Measurements from ENCODE around the gene ABTB1. TPM values are rescaled to one million over a fixed set of nuclear protein-coding genes. Genes with fewer than 3 reads are reported as not detected.

Gene ABTB1
- total and polyA plus RNA-seq, 2 donors (not counting 1 experiment from before 2014, with no cell fraction given) = 141 to 259 TPM

- Mint-ChIP-seq H3K27me3 (peaks cover 24% of the 10 kb centered on the region), H3K9me3 (ENCODE audit: insufficient read depth) (no peaks in the 10 kb centered on the region), H3K27ac (no peak overlapping the region), H3K4me3 (no peak overlapping the region), H3K4me1 (peaks cover 21% of the 10 kb centered on the region)
- no peak for ATAC-seq (ENCODE audit: low read depth)
- H2AFZ ChIP-seq (ENCODE audit: insufficient read depth, low read depth, low read length, poor library complexity, severe bottlenecking) = no peak overlapping the region
- no peaks in the 10 kb centered on the region for H3K79me2 ChIP-seq (ENCODE audit: control insufficient read depth, insufficient read depth, low read length)
- intact Hi-C loops (cut with micrococcal nuclease) = no loop called here
- ChIA-PET CTCF (no interaction called here), POLR2A (no interaction called here)
- H3K4me3 ChIP-seq (ENCODE audit: control extremely low read depth in 1 of 5, extremely low read depth in 1 of 5, insufficient read depth in 1 of 5, low read depth in 2 of 5, low read length in 4 of 5) = no peak overlapping the region
- H3K4me2 ChIP-seq (replicated peaks; ENCODE audit: low read depth, low read length, poor library complexity, severe bottlenecking) = no peak overlapping the region
- peaks cover 14 to 17% of the 10 kb centered on the region in 2 donors for H3K4me1 ChIP-seq (ENCODE audit: control insufficient read depth in 2 of 2, insufficient read depth in 2 of 2, low read length in 2 of 2)
- no peaks in the 10 kb centered on the region for H3K36me3 ChIP-seq (replicated peaks in 1 of 2; ENCODE audit: control extremely low read depth in 1 of 2, control insufficient read depth in 1 of 2, extremely low read depth in 1 of 2, insufficient read depth in 2 of 2, low read length in 1 of 2)
- H3K9me3 ChIP-seq (ENCODE audit: control extremely low read depth in 1 of 3, control insufficient read depth in 2 of 3, insufficient read depth in 1 of 3, low read length in 2 of 3) = peaks cover 0 to 10% (median 0%) of the 10 kb centered on the region in 3 donors
- peaks cover 0 to 24% (median 13%) of the 10 kb centered on the region in 4 experiments for H3K27me3 ChIP-seq (replicated peaks in 1 of 4; ENCODE audit: control extremely low read depth in 1 of 4, control insufficient read depth in 3 of 4, insufficient read depth in 4 of 4, low read length in 3 of 4)
- DNase-seq = no peak
- TF ChIP-seq EZH2 (IDR thresholded peaks at IDR 0.05; ENCODE audit: borderline replicate concordance, insufficient read depth, low read depth, low read length, poor library complexity, severe bottlenecking) = no peak
- no peak for TF ChIP-seq CTCF (IDR thresholded peaks at IDR 0.05)
- no peaks in the 10 kb centered on the region for H4K20me1 ChIP-seq (ENCODE audit: control insufficient read depth, insufficient read depth, low read length, poor library complexity, severe bottlenecking)
- no peak overlapping the region for H3K9ac ChIP-seq (ENCODE audit: low read length)
- no peak overlapping the region for H3K27ac ChIP-seq (ENCODE audit: low read length in 2 of 2)
- WGBS (ENCODE audit: insufficient coverage) = 100% methylated on average over 3 of the region's 8 CpGs
These were observed 40.5 kb upstream of the ABTB1 start for GRCh38 chr3:127632035-127632820.

GRCh38 chr3:127634653-127635052 is 38.1 kb upstream of the ABTB1 start:
- H3K9me3 Mint-ChIP-seq (ENCODE audit: insufficient read depth) = no peaks in the 10 kb centered on the region
- H3K4me3 Mint-ChIP-seq = no peak overlapping the region
- Histone ChIP-seq H3K27me3 (replicated peaks in 1 of 4; ENCODE audit: control extremely low read depth in 1 of 4, control insufficient read depth in 3 of 4, insufficient read depth in 4 of 4, low read length in 3 of 4) (peaks cover 0 to 13% (median 9%) of the 10 kb centered on the region in 4 experiments), H2AFZ (ENCODE audit: insufficient read depth, low read depth, low read length, poor library complexity, severe bottlenecking) (no peak overlapping the region), H3K27ac (ENCODE audit: low read length in 2 of 2) (no peak overlapping the region), H3K79me2 (ENCODE audit: control insufficient read depth, insufficient read depth, low read length) (no peaks in the 10 kb centered on the region), H3K4me1 (ENCODE audit: control insufficient read depth in 2 of 2, insufficient read depth in 2 of 2, low read length in 2 of 2) (peaks cover 11 to 14% of the 10 kb centered on the region in 2 donors), H4K20me1 (ENCODE audit: control insufficient read depth, insufficient read depth, low read length, poor library complexity, severe bottlenecking) (no peaks in the 10 kb centered on the region), H3K4me3 (ENCODE audit: control extremely low read depth in 1 of 5, extremely low read depth in 1 of 5, insufficient read depth in 1 of 5, low read depth in 2 of 5, low read length in 4 of 5) (no peak overlapping the region), H3K9me3 (ENCODE audit: control extremely low read depth in 1 of 3, control insufficient read depth in 2 of 3, insufficient read depth in 1 of 3, low read length in 2 of 3) (peaks cover 0 to 4% (median 0%) of the 10 kb centered on the region in 3 donors), H3K36me3 (replicated peaks in 1 of 2; ENCODE audit: control extremely low read depth in 1 of 2, control insufficient read depth in 1 of 2, extremely low read depth in 1 of 2, insufficient read depth in 2 of 2, low read length in 1 of 2) (no peaks in the 10 kb centered on the region), H3K9ac (ENCODE audit: low read length) (no peak overlapping the region), H3K4me2 (replicated peaks; ENCODE audit: low read depth, low read length, poor library complexity, severe bottlenecking) (no peak overlapping the region)
- ChIA-PET CTCF (interaction anchor here (1.0 to 1.3 kb wide), 2 partner anchors 17 to 60 kb away, joined by 3 to 4 read pairs; no protein-coding TSS in a partner anchor), POLR2A (interaction anchor here (0.7 kb wide), 1 partner anchor 641 kb away, joined by 3 read pairs; no protein-coding TSS in a partner anchor)
- intact Hi-C loops (cut with micrococcal nuclease) = no loop called here
- ATAC-seq (ENCODE audit: low read depth) (no peak), DNase-seq (no peak)
- H3K27me3 Mint-ChIP-seq = peaks cover 19% of the 10 kb centered on the region
- WGBS (ENCODE audit: insufficient coverage) = 96% methylated on average over 5 of the region's 12 CpGs
- TF ChIP-seq CTCF (IDR thresholded peaks at IDR 0.05) = no peak
- no peak for TF ChIP-seq EZH2 (IDR thresholded peaks at IDR 0.05; ENCODE audit: borderline replicate concordance, insufficient read depth, low read depth, low read length, poor library complexity, severe bottlenecking)
- H3K27ac Mint-ChIP-seq = no peak overlapping the region
- H3K4me1 Mint-ChIP-seq = peaks cover 15% of the 10 kb centered on the region
